GM12878 (cell line): Measurements from ENCODE around the gene IRGC. TPM values are rescaled to one million over a fixed set of nuclear protein-coding genes. Genes with fewer than 3 reads are reported as not detected.

Experiments
- ATAC-seq: fragments of 200-7000 bp; cut with Tn5 transposase; 3 replicates; pipeline ENCODE4 v1.9.1; 2020; ENCODE audit warnings: mild to moderate bottlenecking, moderate library complexity
- BruUV-seq: library from RNA; stranded (reverse); fragments of 400-500 nt; replicated peaks from 2 replicates; lab custom pipeline; 2021; lab: Mats Ljungman, UMichigan
- CTCF ChIA-PET: fragments of 300-600 bp; sonication (Branson Sonifier 250); formaldehyde crosslinking; extraction: SDS; loops from one replicate; lab custom pipeline; 2021; ENCODE audit warnings: inconsistent platforms; lab: Yijun Ruan, JAX
- POLR2A ChIA-PET: fragments of 350-600 bp; formaldehyde crosslinking; extraction: SDS; loops from one replicate; lab custom pipeline; 2021; ENCODE audit warnings: inconsistent platforms; lab: Charles Lee
- RAD21 ChIA-PET: fragments of 300-600 bp; sonication (Branson Sonifier 250); formaldehyde crosslinking; loops from one replicate; lab custom pipeline; 2023; ENCODE audit warnings: antibody characterized with exemption; ENCODE audit not compliant: unreplicated experiment; lab: Charles Lee
- SMC1A ChIA-PET: fragments of 300-600 bp; sonication (Branson Sonifier 250); formaldehyde crosslinking; loops from one replicate; lab custom pipeline; 2023; ENCODE audit not compliant: unreplicated experiment, uncharacterized antibody; lab: Charles Lee
- DNase-seq: peaks from one replicate; pipeline ENCODE4 v3.0.0-alpha.2; 2011; ENCODE audit warnings: low read depth, low spot score
- FAIRE-seq: peaks from 3 replicates; lab custom pipeline; 2011; peaks lifted over from hg19 to GRCh38; lab: Jason Lieb, UNC
- H2AFZ ChIP-seq: 2 replicates; pipeline ENCODE4 v1.6.0; 2011; ENCODE audit warnings: low read depth, low read length, control low read depth; ENCODE audit not compliant: control insufficient read depth
- H3K27ac ChIP-seq: 2 replicates; pipeline ENCODE4 v1.5.1; 2011; ENCODE audit warnings: control low read depth; ENCODE audit not compliant: control insufficient read depth, insufficient read depth
- H3K27me3 ChIP-seq, 2 experiments: replicated peaks in 1 of 2; 2 replicates each; pipeline versions ENCODE4 v1.6.0 to v1.6.1; 2011; ENCODE audit warnings: low read length in 1 of 2; ENCODE audit not compliant: control insufficient read depth in 2 of 2, insufficient read depth in 2 of 2
- H3K36me3 ChIP-seq, 2 experiments: 2 replicates each; pipeline ENCODE4 v1.5.1; 2011; ENCODE audit warnings: low read length in 1 of 2; ENCODE audit not compliant: control insufficient read depth in 2 of 2, insufficient read depth in 2 of 2
- H3K4me1 ChIP-seq: 2 replicates; pipeline ENCODE4 v1.6.1; 2011; ENCODE audit warnings: mild to moderate bottlenecking, low read length, moderate library complexity, mixed read lengths; ENCODE audit not compliant: control insufficient read depth, insufficient read depth
- H3K4me2 ChIP-seq: 2 replicates; pipeline ENCODE4 v1.6.0; 2011; ENCODE audit warnings: control low read depth; ENCODE audit not compliant: control insufficient read depth, insufficient read depth
- H3K4me3 ChIP-seq: fragments of 200-600 bp; sonication (generic); 2 replicates; pipeline ENCODE4 v1.5.1; 2016
- H3K79me2 ChIP-seq: 2 replicates; pipeline ENCODE4 v1.6.0; 2011; ENCODE audit warnings: low read length; ENCODE audit not compliant: control insufficient read depth, insufficient read depth
- H3K9ac ChIP-seq: 2 replicates; pipeline ENCODE4 v1.8.0; 2011; ENCODE audit warnings: low read length, control low read depth, mixed read lengths; ENCODE audit not compliant: control insufficient read depth, insufficient read depth
- H3K9me3 ChIP-seq: replicated peaks from 3 replicates; pipeline ENCODE4 v1.5.1; 2011; ENCODE audit warnings: mild to moderate bottlenecking, low read length; ENCODE audit not compliant: control insufficient read depth, insufficient read depth
- H4K20me1 ChIP-seq: 2 replicates; pipeline ENCODE4 v1.6.0; 2011; ENCODE audit not compliant: control insufficient read depth, insufficient read depth
- BCLAF1 ChIP-seq: fragments of 450-650 bp; IDR thresholded peaks from 2 replicates; pipeline ENCODE4 v1.6.1; 2017; ENCODE audit warnings: antibody characterized with exemption, mild to moderate bottlenecking, moderate library complexity
- CBX3 ChIP-seq: fragments of 200-600 bp; sonication (generic); IDR thresholded peaks from 2 replicates; pipeline ENCODE4 v1.6.1; 2016; ENCODE audit warnings: low read depth, borderline replicate concordance
- IKZF2 ChIP-seq, 2 experiments: fragments of 450-650 bp; IDR thresholded peaks; 2 replicates each; pipeline ENCODE4 v1.6.1; 2017; ENCODE audit warnings: mild to moderate bottlenecking in 2 of 2, moderate library complexity in 2 of 2
- NFXL1 ChIP-seq: fragments of 450-650 bp; IDR thresholded peaks from 2 replicates; pipeline ENCODE4 v1.6.1; 2017; ENCODE audit warnings: antibody characterized with exemption, mild to moderate bottlenecking, borderline replicate concordance
- NKRF ChIP-seq: fragments of 450-650 bp; conservative IDR thresholded peaks from 2 replicates; pipeline ENCODE4 v1.6.1; 2017; ENCODE audit warnings: mild to moderate bottlenecking, moderate library complexity
- WGBS: methylation state at CpG from one replicate; pipeline ENCODE4 v1.1.6; 2016; ENCODE audit warnings: low lambda C conversion rate; ENCODE audit not compliant: insufficient replicate concordance, insufficient coverage; ENCODE audit errors: missing lambda C conversion rate; 5-methylcytosine and 5-hydroxymethylcytosine counted together
- in situ Hi-C: fragments of 300-500 bp; cut with MboI; formaldehyde crosslinking; loops from 9 replicates; pipeline ENCODE4 v1.14.3; 2018; ENCODE audit warnings: mixed read lengths
- intact Hi-C: fragments of 100-400 bp; cut with micrococcal nuclease; formaldehyde crosslinking; loops from one replicate; pipeline ENCODE4 v1.14.2; 2022; ENCODE audit not compliant: unreplicated experiment
- polyA plus RNA-seq, 11 experiments: library from polyadenylated mRNA; depleted of rRNA in 4 of 11; unstranded in 6 of 11; stranded (reverse) in 5 of 11; fragments of >200 nt; fragmentation: Nextera tagmentation in 4 of 11; fragmentation: Illumina TruSeq in 1 of 11; extraction: Ambion mirVana in 4 of 11; extraction: Trizol in 1 of 11; gene quantifications; 1 replicate in 1 of 11; 2 replicates in 10 of 11; pipeline versions ENCODE4 v1.2.1 to v1.2.3, GENCODE V29; 2011 to 2016; ENCODE audit warnings: inconsistent platforms in 2 of 11, missing spikeins in 2 of 11, low read depth in 1 of 11
- total RNA-seq, 4 experiments: library from RNA; depleted of rRNA in 3 of 4; stranded (reverse); fragments of >200 nt in 3 of 4; fragmentation: Illumina TruSeq in 1 of 4; extraction: Trizol in 1 of 4; gene quantifications; 2 replicates each; pipeline versions ENCODE4 v1.2.1 to v1.2.3, GENCODE V29; 2013 to 2021
- TF ChIP-seq, protein P1 (sequence below): fragments of 450-650 bp; IDR thresholded peaks from 2 replicates; pipeline ENCODE4 v1.6.1; 2016; ENCODE audit warnings: mild to moderate bottlenecking, moderate library complexity, borderline replicate concordance
- TF ChIP-seq, protein P2 (sequence below): IDR thresholded peaks from 2 replicates; pipeline ENCODE4 v1.6.1; 2012; ENCODE audit warnings: improper control_type of control experiment, low read depth, low read length; ENCODE audit not compliant: insufficient replicate concordance

The IRGC gene
- total and polyA plus RNA-seq, 10 of the 15 experiments (the other 5 are each of a cell fraction or from before 2014, with no cell fraction given): 0.04 TPM; not detected in 9

DNA sequence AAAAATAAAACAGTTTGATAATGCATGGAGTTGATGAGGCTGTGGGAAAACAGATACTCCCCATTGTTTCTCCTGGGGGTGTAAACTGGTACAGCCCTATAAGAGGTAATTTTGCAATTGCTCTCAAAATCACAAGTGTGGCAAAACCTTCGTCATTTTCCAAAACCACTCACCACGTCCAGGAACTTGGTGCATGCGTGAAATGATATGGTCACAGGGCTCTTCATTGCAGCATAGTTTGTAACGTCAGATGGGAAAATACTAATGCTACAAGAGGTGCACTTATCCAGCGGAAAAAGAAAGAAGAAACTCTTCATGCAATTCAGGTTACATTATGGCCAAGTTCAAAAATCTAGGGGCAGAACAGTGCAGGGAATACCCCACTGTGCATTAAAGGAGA is 34.1 kb upstream of the IRGC start:
- intact Hi-C loops: no loop called here
- H2AFZ ChIP-seq: no peak overlapping the region
- no peak for ATAC-seq
- TF ChIP-seq BCLAF1 (no peak), IKZF2 (IDR thresholded peaks at IDR 0.05) (no peak), NKRF (no peak), NFXL1 (no peak), CBX3 (no peak)
- TF ChIP-seq, protein P1, sequence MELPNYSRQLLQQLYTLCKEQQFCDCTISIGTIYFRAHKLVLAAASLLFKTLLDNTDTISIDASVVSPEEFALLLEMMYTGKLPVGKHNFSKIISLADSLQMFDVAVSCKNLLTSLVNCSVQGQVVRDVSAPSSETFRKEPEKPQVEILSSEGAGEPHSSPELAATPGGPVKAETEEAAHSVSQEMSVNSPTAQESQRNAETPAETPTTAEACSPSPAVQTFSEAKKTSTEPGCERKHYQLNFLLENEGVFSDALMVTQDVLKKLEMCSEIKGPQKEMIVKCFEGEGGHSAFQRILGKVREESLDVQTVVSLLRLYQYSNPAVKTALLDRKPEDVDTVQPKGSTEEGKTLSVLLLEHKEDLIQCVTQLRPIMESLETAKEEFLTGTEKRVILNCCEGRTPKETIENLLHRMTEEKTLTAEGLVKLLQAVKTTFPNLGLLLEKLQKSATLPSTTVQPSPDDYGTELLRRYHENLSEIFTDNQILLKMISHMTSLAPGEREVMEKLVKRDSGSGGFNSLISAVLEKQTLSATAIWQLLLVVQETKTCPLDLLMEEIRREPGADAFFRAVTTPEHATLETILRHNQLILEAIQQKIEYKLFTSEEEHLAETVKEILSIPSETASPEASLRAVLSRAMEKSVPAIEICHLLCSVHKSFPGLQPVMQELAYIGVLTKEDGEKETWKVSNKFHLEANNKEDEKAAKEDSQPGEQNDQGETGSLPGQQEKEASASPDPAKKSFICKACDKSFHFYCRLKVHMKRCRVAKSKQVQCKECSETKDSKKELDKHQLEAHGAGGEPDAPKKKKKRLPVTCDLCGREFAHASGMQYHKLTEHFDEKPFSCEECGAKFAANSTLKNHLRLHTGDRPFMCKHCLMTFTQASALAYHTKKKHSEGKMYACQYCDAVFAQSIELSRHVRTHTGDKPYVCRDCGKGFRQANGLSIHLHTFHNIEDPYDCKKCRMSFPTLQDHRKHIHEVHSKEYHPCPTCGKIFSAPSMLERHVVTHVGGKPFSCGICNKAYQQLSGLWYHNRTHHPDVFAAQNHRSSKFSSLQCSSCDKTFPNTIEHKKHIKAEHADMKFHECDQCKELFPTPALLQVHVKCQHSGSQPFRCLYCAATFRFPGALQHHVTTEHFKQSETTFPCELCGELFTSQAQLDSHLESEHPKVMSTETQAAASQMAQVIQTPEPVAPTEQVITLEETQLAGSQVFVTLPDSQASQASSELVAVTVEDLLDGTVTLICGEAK: no peak
- TF ChIP-seq, protein P2, sequence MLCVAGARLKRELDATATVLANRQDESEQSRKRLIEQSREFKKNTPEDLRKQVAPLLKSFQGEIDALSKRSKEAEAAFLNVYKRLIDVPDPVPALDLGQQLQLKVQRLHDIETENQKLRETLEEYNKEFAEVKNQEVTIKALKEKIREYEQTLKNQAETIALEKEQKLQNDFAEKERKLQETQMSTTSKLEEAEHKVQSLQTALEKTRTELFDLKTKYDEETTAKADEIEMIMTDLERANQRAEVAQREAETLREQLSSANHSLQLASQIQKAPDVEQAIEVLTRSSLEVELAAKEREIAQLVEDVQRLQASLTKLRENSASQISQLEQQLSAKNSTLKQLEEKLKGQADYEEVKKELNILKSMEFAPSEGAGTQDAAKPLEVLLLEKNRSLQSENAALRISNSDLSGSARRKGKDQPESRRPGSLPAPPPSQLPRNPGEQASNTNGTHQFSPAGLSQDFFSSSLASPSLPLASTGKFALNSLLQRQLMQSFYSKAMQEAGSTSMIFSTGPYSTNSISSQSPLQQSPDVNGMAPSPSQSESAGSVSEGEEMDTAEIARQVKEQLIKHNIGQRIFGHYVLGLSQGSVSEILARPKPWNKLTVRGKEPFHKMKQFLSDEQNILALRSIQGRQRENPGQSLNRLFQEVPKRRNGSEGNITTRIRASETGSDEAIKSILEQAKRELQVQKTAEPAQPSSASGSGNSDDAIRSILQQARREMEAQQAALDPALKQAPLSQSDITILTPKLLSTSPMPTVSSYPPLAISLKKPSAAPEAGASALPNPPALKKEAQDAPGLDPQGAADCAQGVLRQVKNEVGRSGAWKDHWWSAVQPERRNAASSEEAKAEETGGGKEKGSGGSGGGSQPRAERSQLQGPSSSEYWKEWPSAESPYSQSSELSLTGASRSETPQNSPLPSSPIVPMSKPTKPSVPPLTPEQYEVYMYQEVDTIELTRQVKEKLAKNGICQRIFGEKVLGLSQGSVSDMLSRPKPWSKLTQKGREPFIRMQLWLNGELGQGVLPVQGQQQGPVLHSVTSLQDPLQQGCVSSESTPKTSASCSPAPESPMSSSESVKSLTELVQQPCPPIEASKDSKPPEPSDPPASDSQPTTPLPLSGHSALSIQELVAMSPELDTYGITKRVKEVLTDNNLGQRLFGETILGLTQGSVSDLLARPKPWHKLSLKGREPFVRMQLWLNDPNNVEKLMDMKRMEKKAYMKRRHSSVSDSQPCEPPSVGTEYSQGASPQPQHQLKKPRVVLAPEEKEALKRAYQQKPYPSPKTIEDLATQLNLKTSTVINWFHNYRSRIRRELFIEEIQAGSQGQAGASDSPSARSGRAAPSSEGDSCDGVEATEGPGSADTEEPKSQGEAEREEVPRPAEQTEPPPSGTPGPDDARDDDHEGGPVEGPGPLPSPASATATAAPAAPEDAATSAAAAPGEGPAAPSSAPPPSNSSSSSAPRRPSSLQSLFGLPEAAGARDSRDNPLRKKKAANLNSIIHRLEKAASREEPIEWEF: no peak

More for the DNA sequence above, 34.1 kb upstream of the IRGC start:
- WGBS: 38% methylated on average over 5 of the region's 5 CpGs
- no peak overlapping the region for H3K4me3 ChIP-seq
- no peak for DNase-seq
- no peaks in the 10 kb centered on the region for H3K79me2 ChIP-seq
- in situ Hi-C loops: no loop called here
- H3K27me3 ChIP-seq: no peaks in the 10 kb centered on the region
- H3K27ac ChIP-seq: no peak overlapping the region
- H3K36me3 ChIP-seq: no peaks in the 10 kb centered on the region
- ChIA-PET CTCF (no interaction called here), POLR2A (no interaction called here), SMC1A (no interaction called here), RAD21 (no interaction called here)
- BruUV-seq: no TSS peak
- H3K9ac ChIP-seq: no peak overlapping the region
- H3K4me1 ChIP-seq: no peaks in the 10 kb centered on the region
- H4K20me1 ChIP-seq: no peaks in the 10 kb centered on the region
- no peak for FAIRE-seq
- H3K4me2 ChIP-seq: no peak overlapping the region
- H3K9me3 ChIP-seq: no peaks in the 10 kb centered on the region
